ENCODE measurements around the gene PRG2. TPM values are rescaled to one million over a fixed set of nuclear protein-coding genes. Genes with fewer than 3 reads are reported as not detected.
"Not testable (repeated sequence)": the region's sequence is repeated elsewhere in the genome, so short reads cannot be mapped to it uniquely, and the experiment has no call there.

PRG2 gene
- total RNA-seq, 1 donor from 2014 or later: 0.26 TPM

GRCh38 chr11:57347336-57347735 is 43.1 kb downstream of the PRG2 start:
- DNase-seq (ENCODE audit: low spot score): no peak

GRCh38 chr11:57345555-57346211 is 44.8 kb downstream of the PRG2 start:
- peak; percentile 89 for DNase-seq (ENCODE audit: low spot score)

GRCh38 chr11:57344826-57345225 is 45.6 kb downstream of the PRG2 start:
- no peak for DNase-seq (ENCODE audit: low spot score)

GRCh38 chr11:57343825-57344224 is 46.6 kb downstream of the PRG2 start:
- no peak for DNase-seq (ENCODE audit: low spot score)

- no peak for DNase-seq (ENCODE audit: low spot score)
Measured at GRCh38 chr11:57342702-57343101, 47.7 kb downstream of the PRG2 start.

GRCh38 chr11:57341250-57341808 is 49.1 kb downstream of the PRG2 start:
- no peak for DNase-seq (ENCODE audit: low spot score)

GRCh38 chr11:57340039-57340615 is 50.3 kb downstream of the PRG2 start:
- no peak for DNase-seq (ENCODE audit: low spot score)

- DNase-seq (ENCODE audit: low spot score): no peak
Measured at GRCh38 chr11:57339328-57339727, 51.1 kb downstream of the PRG2 start.

GRCh38 chr11:57338142-57338541 is 52.3 kb downstream of the PRG2 start, which contains the start of gene P2RX3:
Gene P2RX3, plus strand, starts transcription at chr11:57338352. Its CDS starts 199 bp downstream, at chr11:57338551.
- DNase-seq (ENCODE audit: low spot score): no peak

GRCh38 chr11:57336856-57337255 is 53.6 kb downstream of the PRG2 start:
- not testable (repeated sequence) for DNase-seq (ENCODE audit: low spot score)

Other genes starting within 250 kb of the PRG2 start
- gene LRRC55, start 208.7 kb downstream of the PRG2 start, total RNA-seq: 0.09 TPM
- gene APLNR, start 153.4 kb downstream of the PRG2 start, total RNA-seq: 4.0 TPM
- 226 TPM for gene TNKS1BP1, start 65.7 kb downstream of the PRG2 start, total RNA-seq
- gene SSRP1, start 54.8 kb downstream of the PRG2 start, total RNA-seq: 61.8 TPM
- gene P2RX3, start 52.3 kb downstream of the PRG2 start, total RNA-seq: 0.40 TPM
- not detected for gene PRG3, start 9.5 kb downstream of the PRG2 start, total RNA-seq
- gene SLC43A3, start 36.5 kb upstream of the PRG2 start, total RNA-seq: 39.5 TPM
- 19.2 TPM for gene RTN4RL2, start 69.9 kb upstream of the PRG2 start, total RNA-seq
- gene SLC43A1, start 125.1 kb upstream of the PRG2 start, total RNA-seq: 89.5 TPM
- gene TIMM10, start 140.1 kb upstream of the PRG2 start, total RNA-seq: 31.2 TPM
- gene SMTNL1, start 146.9 kb upstream of the PRG2 start, total RNA-seq: not detected
- gene UBE2L6, start 177.0 kb upstream of the PRG2 start, total RNA-seq: 71.9 TPM
- 614 TPM for gene SERPING1, start 207.0 kb upstream of the PRG2 start, total RNA-seq

All from mucosa of gallbladder (tissue), 1 donor.